Esophagus muscularis mucosa (tissue), 4 donors: ENCODE results near the gene PROSER3. TPM values are rescaled to one million over a fixed set of nuclear protein-coding genes. Genes with fewer than 3 reads are reported as not detected.

ENCODE experiments used
- DNase-seq: peaks from one replicate; pipeline ENCODE4 v3.0.0-alpha.2; 2017; ENCODE audit errors: extremely low spot score
- H3K27ac ChIP-seq, 4 donors: fragments of 200-600 bp; sonication (generic); replicated peaks in 1 of 4; 1 replicate in 3 of 4; 2 replicates in 1 of 4; pipeline ENCODE4 v1.5.1; 2016 to 2019; ENCODE audit warnings: mild to moderate bottlenecking in 1 of 4
- H3K27me3 ChIP-seq, 4 donors: fragments of 200-600 bp; sonication (generic); one replicate each; pipeline versions ENCODE4 v1.5.1 to v1.6.0; 2016 to 2019
- H3K36me3 ChIP-seq, 4 donors: fragments of 200-600 bp; sonication (generic); one replicate each; pipeline ENCODE4 v1.5.1; 2016 to 2019
- H3K4me1 ChIP-seq, 4 donors: fragments of 200-600 bp; sonication (generic); one replicate each; pipeline ENCODE4 v1.5.1; 2016 to 2019
- H3K4me3 ChIP-seq, 4 donors: fragments of 200-600 bp; sonication (generic); 1 replicate in 2 of 4; 2 replicates in 2 of 4; pipeline ENCODE4 v1.5.1; 2016 to 2019; ENCODE audit warnings: mild to moderate bottlenecking in 4 of 4, moderate library complexity in 1 of 4
- H3K9me3 ChIP-seq, 4 donors: fragments of 200-600 bp; sonication (generic); 1 replicate in 3 of 4; 2 replicates in 1 of 4; pipeline ENCODE4 v1.5.1; 2016 to 2019
- CTCF ChIP-seq, 3 experiments: fragments of 200-600 bp in 2 of 3; fragments of 450-650 bp in 1 of 3; sonication (generic) in 2 of 3; IDR thresholded peaks; one replicate each; pipeline ENCODE4 v1.5.1; 2017 to 2019; ENCODE audit warnings: antibody characterized with exemption in 3 of 3, mild to moderate bottlenecking in 2 of 3, moderate library complexity in 1 of 3
- EP300 ChIP-seq: sonication (generic); formaldehyde crosslinking; IDR thresholded peaks from one replicate; pipeline ENCODE4 v1.6.1; 2017; ENCODE audit warnings: antibody characterized with exemption
- POLR2A ChIP-seq: fragments of 450-650 bp; IDR thresholded peaks from one replicate; pipeline ENCODE4 v1.6.1; 2017; ENCODE audit warnings: antibody characterized with exemption, moderate library complexity, mild to moderate bottlenecking, low read depth
- POLR2AphosphoS5 ChIP-seq, 2 donors: sonication (generic); formaldehyde crosslinking; IDR thresholded peaks; one replicate each; pipeline ENCODE4 v1.6.1; 2017; ENCODE audit warnings: antibody characterized with exemption in 2 of 2
- WGBS: methylation state at CpG from one replicate; pipeline ENCODE4 v1.1.5; 2018; 5-methylcytosine and 5-hydroxymethylcytosine counted together
- intact Hi-C: fragments of 100-400 bp; cut with DNase I; formaldehyde crosslinking; loops from one replicate; pipeline ENCODE4 v1.15.1; 2023
- total RNA-seq, 4 donors: library from RNA; depleted of rRNA; stranded (reverse); fragments of >200 nt; gene quantifications; one replicate each; pipeline versions ENCODE4 v1.1.0 to v1.2.1, GENCODE V29; 2016

Gene PROSER3
- total RNA-seq, 4 donors from 2014 or later, result 5.6 to 8.7 (median 7.1) TPM

- peaks cover 0 to 25% (median 13%) of the 10 kb centered on the region in 4 donors for H3K36me3 ChIP-seq
- H3K27me3 ChIP-seq, result no peaks in the 10 kb centered on the region
- H3K4me1 ChIP-seq, result peaks cover 36 to 78% (median 55%) of the 10 kb centered on the region in 4 donors
- intact Hi-C loops, result no loop called here
- TF ChIP-seq CTCF (IDR thresholded peaks at IDR 0.05), result no peak
- no peak for TF ChIP-seq POLR2AphosphoS5 (IDR thresholded peaks at IDR 0.05)
- no peak for TF ChIP-seq POLR2A
- TF ChIP-seq EP300, result no peak
- H3K4me3 ChIP-seq, result peak overlapping the region in 2 of 4 donors; percentile 78 to 92
- H3K27ac ChIP-seq, result peak overlapping the region in 3 of 4 donors; percentile 94 to 100 (median 98)
- no peak for DNase-seq
- 81% methylated on average over 5 of the region's 5 CpGs for WGBS
- no peaks in the 10 kb centered on the region for H3K9me3 ChIP-seq
Observed at GRCh38 chr19:35746531-35746930, 11.4 kb upstream of the PROSER3 start.

- no peaks in the 10 kb centered on the region for H3K9me3 ChIP-seq
- peak within 1 kb of the TSS; percentile 73 to 90 (median 82) for H3K4me3 ChIP-seq
- peaks cover 36 to 63% (median 53%) of the 10 kb centered on the region in 4 donors for H3K4me1 ChIP-seq
- no peaks in the 10 kb centered on the region for H3K27me3 ChIP-seq
- intact Hi-C loops, result no loop called here
- peak within 1 kb of the TSS; percentile 83 to 91 (median 85) for H3K27ac ChIP-seq
- H3K36me3 ChIP-seq, result peaks cover 17 to 29% (median 23%) of the 10 kb centered on the region in 4 donors
- WGBS, result under 1% methylated on average over 30 of the region's 45 CpGs
- TF ChIP-seq EP300 (no peak), CTCF (IDR thresholded peaks at IDR 0.05) (peak in 2 of 3 experiments; percentile 12 to 44), POLR2A (peak; percentile 82), POLR2AphosphoS5 (IDR thresholded peaks at IDR 0.05) (peak; percentile 98)
- peak; percentile 100 for DNase-seq
Observed at GRCh38 chr19:35748106-35749020, 9.6 kb upstream of the PROSER3 start, which contains the start of gene LIN37. Gene LIN37 (plus strand): TSS chr19:35748576. CDS start chr19:35748725, 149 bp downstream.

- WGBS, result 92% methylated on average over 5 of the region's 5 CpGs
- H3K4me3 ChIP-seq, result no peak overlapping the region
- H3K27me3 ChIP-seq, result no peaks in the 10 kb centered on the region
- intact Hi-C loops, result no loop called here
- H3K4me1 ChIP-seq, result peaks cover 33 to 65% (median 54%) of the 10 kb centered on the region in 4 donors
- TF ChIP-seq CTCF (IDR thresholded peaks at IDR 0.05) (no peak), EP300 (no peak), POLR2AphosphoS5 (IDR thresholded peaks at IDR 0.05) (no peak), POLR2A (no peak)
- H3K9me3 ChIP-seq, result no peaks in the 10 kb centered on the region
- H3K36me3 ChIP-seq, result peaks cover 26 to 34% (median 32%) of the 10 kb centered on the region in 4 donors
- DNase-seq, result no peak
- H3K27ac ChIP-seq, result peak overlapping the region in 2 of 4 donors; percentile 48 to 91
Observed at GRCh38 chr19:35750167-35750566, 7.8 kb upstream of the PROSER3 start.

GRCh38 chr19:35751839-35752745, 5.9 kb upstream of the PROSER3 start:
- Histone ChIP-seq H3K27me3 (no peaks in the 10 kb centered on the region), H3K9me3 (no peaks in the 10 kb centered on the region), H3K4me1 (peaks cover 36 to 71% (median 60%) of the 10 kb centered on the region in 4 donors), H3K36me3 (peaks cover 26 to 33% (median 30%) of the 10 kb centered on the region in 4 donors), H3K27ac (peak overlapping the region in 2 of 4 donors; percentile 42 to 98), H3K4me3 (no peak overlapping the region)
- WGBS, result 87% methylated on average over 11 of the region's 14 CpGs
- intact Hi-C loops, result no loop called here
- no peak for DNase-seq
- TF ChIP-seq CTCF (IDR thresholded peaks at IDR 0.05) (no peak), EP300 (no peak), POLR2AphosphoS5 (IDR thresholded peaks at IDR 0.05) (no peak), POLR2A (no peak)
